GM18508 (cell line): ENCODE results near the gene GPR137C.

Source experiments
- ATAC-seq: cut with Tn5 transposase; IDR thresholded peaks from one replicate; pipeline ENCODE4 v1.9.1; 2021; ENCODE audit warnings: moderate number of reproducible peaks; ENCODE audit not compliant: insufficient read depth, unreplicated experiment

Gene GPR137C

GRCh38 chr14:52660832-52661231, 108.2 kb downstream of the GPR137C start:
- no peak for ATAC-seq

- ATAC-seq, result no peak
Measured at GRCh38 chr14:52661314-52661713, 108.7 kb downstream of the GPR137C start.

GRCh38 chr14:52663850-52664249, 111.2 kb downstream of the GPR137C start:
- ATAC-seq, result no peak

- no peak for ATAC-seq
Measured at GRCh38 chr14:52678591-52678990, 126.0 kb downstream of the GPR137C start.

- ATAC-seq, result no peak
Measured at GRCh38 chr14:52683985-52684520, 131.4 kb downstream of the GPR137C start.

- ATAC-seq, result no peak
Measured at GRCh38 chr14:52686176-52686575, 133.5 kb downstream of the GPR137C start.
